ENCODE measurements around the gene PNPLA8. TPM values are rescaled to one million over a fixed set of nuclear protein-coding genes. Genes with fewer than 3 reads are reported as not detected.

The PNPLA8 gene
- total RNA-seq, 4 donors from 2014 or later, result 49.7 to 86.3 (median 61.9) TPM

- Histone ChIP-seq H3K27me3 (peaks cover 27 to 44% (median 31%) of the 10 kb centered on the region in 3 donors), H3K36me3 (no peaks in the 10 kb centered on the region), H3K27ac (no peak overlapping the region), H3K4me1 (peaks cover 0 to 9% of the 10 kb centered on the region in 2 donors), H3K4me3 (no peak overlapping the region), H3K9me3 (no peaks in the 10 kb centered on the region)
- ATAC-seq (no peak), DNase-seq (no peak)
- intact Hi-C loops (cut with DNase I; ENCODE audit: low total_unique reads) (no loop called here), in situ Hi-C loops (cut with MboI; ENCODE audit: low sequenced_read_pairs in 4 of 4) (no loop called here)
- no peak for TF ChIP-seq POLR2A (IDR thresholded peaks at IDR 0.05)
- TF ChIP-seq CTCF (IDR thresholded peaks at IDR 0.05 in 4 of 5, conservative IDR thresholded peaks at IDR 0.05 in 1 of 5), result no peak
Measured at GRCh38 chr7:108451296-108451848, 74.6 kb downstream of the PNPLA8 start.

DNA sequence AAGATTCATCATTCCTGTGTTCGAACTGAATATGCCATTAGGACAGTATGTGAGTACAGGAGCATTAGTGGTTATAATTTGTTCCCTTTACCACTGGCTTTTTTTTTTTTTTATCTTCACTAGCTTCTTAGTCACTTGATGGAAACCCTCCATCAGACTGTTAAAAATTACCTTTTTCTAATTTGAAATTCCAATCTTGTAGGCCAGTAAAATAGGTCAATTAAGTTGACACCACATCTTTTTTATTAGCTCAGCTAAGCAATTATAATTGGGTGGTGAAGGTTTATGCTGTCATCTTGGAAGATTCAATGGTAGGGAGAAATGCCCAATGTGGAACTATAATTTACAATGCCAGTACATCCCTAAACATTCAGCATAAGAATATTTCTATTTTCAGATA lies 75.8 kb downstream of the PNPLA8 start:
- H3K36me3 ChIP-seq, result no peaks in the 10 kb centered on the region
- no peak for ATAC-seq
- no peak for DNase-seq
- no peak overlapping the region for H3K27ac ChIP-seq
- H3K4me1 ChIP-seq, result peaks cover 0 to 5% of the 10 kb centered on the region in 2 donors
- in situ Hi-C loops (cut with MboI; ENCODE audit: low sequenced_read_pairs in 4 of 4), result no loop called here
- no peak overlapping the region for H3K4me3 ChIP-seq
- H3K27me3 ChIP-seq, result peaks cover 17 to 32% (median 20%) of the 10 kb centered on the region in 3 donors
- intact Hi-C loops (cut with DNase I; ENCODE audit: low total_unique reads), result no loop called here
- H3K9me3 ChIP-seq, result no peaks in the 10 kb centered on the region
- TF ChIP-seq CTCF (IDR thresholded peaks at IDR 0.05 in 4 of 5, conservative IDR thresholded peaks at IDR 0.05 in 1 of 5), result no peak

GRCh38 chr7:108449521-108449920 lies 76.4 kb downstream of the PNPLA8 start:
- TF ChIP-seq CTCF (IDR thresholded peaks at IDR 0.05 in 4 of 5, conservative IDR thresholded peaks at IDR 0.05 in 1 of 5), result no peak
- no peak for TF ChIP-seq POLR2A (IDR thresholded peaks at IDR 0.05)
- no peaks in the 10 kb centered on the region for H3K4me1 ChIP-seq
- H3K9me3 ChIP-seq, result no peaks in the 10 kb centered on the region
- in situ Hi-C loops (cut with MboI; ENCODE audit: low sequenced_read_pairs in 4 of 4), result no loop called here
- ATAC-seq, result no peak
- intact Hi-C loops (cut with DNase I; ENCODE audit: low total_unique reads), result no loop called here
- DNase-seq, result no peak
- H3K4me3 ChIP-seq, result no peak overlapping the region
- no peaks in the 10 kb centered on the region for H3K36me3 ChIP-seq
- H3K27ac ChIP-seq, result no peak overlapping the region
- H3K27me3 ChIP-seq, result peaks cover 12 to 25% (median 14%) of the 10 kb centered on the region in 3 donors

- in situ Hi-C loops (cut with MboI; ENCODE audit: low sequenced_read_pairs in 4 of 4) (no loop called here), intact Hi-C loops (cut with DNase I; ENCODE audit: low total_unique reads) (no loop called here)
- ATAC-seq, result no peak
- Histone ChIP-seq H3K36me3 (no peaks in the 10 kb centered on the region), H3K27me3 (peaks cover 5 to 19% (median 7%) of the 10 kb centered on the region in 3 donors), H3K4me1 (no peaks in the 10 kb centered on the region), H3K27ac (no peak overlapping the region), H3K4me3 (no peak overlapping the region), H3K9me3 (no peaks in the 10 kb centered on the region)
- TF ChIP-seq CTCF (IDR thresholded peaks at IDR 0.05 in 4 of 5, conservative IDR thresholded peaks at IDR 0.05 in 1 of 5) (no peak), POLR2A (IDR thresholded peaks at IDR 0.05) (no peak)
- DNase-seq, result no peak
Measured at GRCh38 chr7:108448584-108449505, 77.1 kb downstream of the PNPLA8 start.
